Brain microvascular endothelial cell (primary cell): ENCODE data around the gene ZBTB20.

Source experiments
- DNase-seq: peaks from one replicate; pipeline ENCODE4 v3.0.0-alpha.2; 2020
- H3K27ac ChIP-seq: fragments of 250-450 bp; sonication (Bioruptor Pico); 2 replicates; pipeline ENCODE4 v1.5.1; 2020; ENCODE audit warnings: mild to moderate bottlenecking, moderate library complexity
- H3K27me3 ChIP-seq: fragments of 250-450 bp; sonication (Bioruptor Pico); replicated peaks from 2 replicates; pipeline ENCODE4 v1.5.1; 2020; ENCODE audit warnings: mild to moderate bottlenecking
- H3K36me3 ChIP-seq: fragments of 250-450 bp; sonication (Bioruptor Pico); replicated peaks from 2 replicates; pipeline ENCODE4 v1.5.1; 2020; ENCODE audit warnings: mild to moderate bottlenecking
- H3K4me3 ChIP-seq: 2 replicates; pipeline ENCODE4 v1.5.1; 2011; ENCODE audit warnings: low read depth, mild to moderate bottlenecking, control low read depth, low read length, moderate library complexity
- in situ Hi-C: cut with HindIII; loops from 2 replicates; pipeline ENCODE4 v1.10.0; 2017; ENCODE audit warnings: low sequenced_read_pairs, low pct_ligation_motif_present
- TF ChIP-seq, protein P1 (sequence below): IDR thresholded peaks from 2 replicates; pipeline ENCODE4 v1.5.1; 2011; ENCODE audit warnings: low read depth, mild to moderate bottlenecking, moderate library complexity, low read length, control low read depth, inconsistent platforms; ENCODE audit errors: missing control alignments

Gene ZBTB20

DNA sequence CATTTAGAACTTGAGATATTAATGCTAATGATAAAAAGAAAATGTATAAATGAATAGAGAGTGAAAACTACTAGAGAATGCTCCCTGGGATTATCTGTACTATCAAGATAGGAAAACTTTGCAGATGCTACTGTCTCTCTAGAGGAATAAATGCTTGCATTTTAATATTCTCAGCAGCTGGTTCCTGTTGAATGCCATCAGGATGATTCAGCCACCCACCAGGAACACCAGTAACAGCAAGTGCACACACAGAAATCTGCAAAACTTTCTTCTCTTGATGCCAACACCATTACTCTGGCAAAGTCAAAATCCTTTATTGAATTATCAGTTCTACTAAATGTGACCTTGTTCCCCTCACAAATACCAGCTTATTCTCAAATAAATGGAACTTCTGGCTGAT, 704.8 kb downstream of the ZBTB20 start:
- Histone ChIP-seq H3K36me3 (no peaks in the 10 kb centered on the region), H3K27ac (no peak overlapping the region), H3K4me3 (no peak overlapping the region), H3K27me3 (no peaks in the 10 kb centered on the region)
- in situ Hi-C loops: no loop called here
- TF ChIP-seq, protein P1, sequence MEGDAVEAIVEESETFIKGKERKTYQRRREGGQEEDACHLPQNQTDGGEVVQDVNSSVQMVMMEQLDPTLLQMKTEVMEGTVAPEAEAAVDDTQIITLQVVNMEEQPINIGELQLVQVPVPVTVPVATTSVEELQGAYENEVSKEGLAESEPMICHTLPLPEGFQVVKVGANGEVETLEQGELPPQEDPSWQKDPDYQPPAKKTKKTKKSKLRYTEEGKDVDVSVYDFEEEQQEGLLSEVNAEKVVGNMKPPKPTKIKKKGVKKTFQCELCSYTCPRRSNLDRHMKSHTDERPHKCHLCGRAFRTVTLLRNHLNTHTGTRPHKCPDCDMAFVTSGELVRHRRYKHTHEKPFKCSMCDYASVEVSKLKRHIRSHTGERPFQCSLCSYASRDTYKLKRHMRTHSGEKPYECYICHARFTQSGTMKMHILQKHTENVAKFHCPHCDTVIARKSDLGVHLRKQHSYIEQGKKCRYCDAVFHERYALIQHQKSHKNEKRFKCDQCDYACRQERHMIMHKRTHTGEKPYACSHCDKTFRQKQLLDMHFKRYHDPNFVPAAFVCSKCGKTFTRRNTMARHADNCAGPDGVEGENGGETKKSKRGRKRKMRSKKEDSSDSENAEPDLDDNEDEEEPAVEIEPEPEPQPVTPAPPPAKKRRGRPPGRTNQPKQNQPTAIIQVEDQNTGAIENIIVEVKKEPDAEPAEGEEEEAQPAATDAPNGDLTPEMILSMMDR: no peak
- DNase-seq: peak; percentile 67

DNA sequence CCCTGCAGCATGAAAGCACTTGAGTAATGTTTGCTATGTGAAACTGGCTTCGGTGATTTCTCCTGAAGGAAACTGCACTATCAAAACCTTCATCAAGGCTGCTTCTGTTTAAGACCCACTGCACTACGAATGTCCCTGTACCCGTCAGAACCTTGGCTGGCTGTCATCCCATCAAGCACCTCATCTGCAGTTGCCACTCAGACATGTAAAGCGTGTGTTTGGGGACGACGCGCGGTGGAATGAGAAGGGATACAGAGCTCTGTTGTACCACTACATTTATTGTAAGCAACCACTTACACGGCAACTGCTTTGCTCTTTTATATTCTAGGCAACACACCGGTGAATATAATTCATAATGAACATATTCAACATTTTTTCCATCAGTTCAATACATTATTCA, 705.7 kb downstream of the ZBTB20 start:
- H3K27me3 ChIP-seq: no peaks in the 10 kb centered on the region
- no peaks in the 10 kb centered on the region for H3K36me3 ChIP-seq
- TF ChIP-seq, protein P1: no peak
- no peak overlapping the region for H3K27ac ChIP-seq
- H3K4me3 ChIP-seq: no peak overlapping the region
- no peak for DNase-seq
- in situ Hi-C loops: no loop called here

GRCh38 chr3:114440700-114441099, 706.4 kb downstream of the ZBTB20 start:
- Histone ChIP-seq H3K27me3 (no peaks in the 10 kb centered on the region), H3K36me3 (no peaks in the 10 kb centered on the region), H3K4me3 (no peak overlapping the region), H3K27ac (no peak overlapping the region)
- TF ChIP-seq, protein P1: no peak
- in situ Hi-C loops: no loop called here
- DNase-seq: no peak

- Histone ChIP-seq H3K36me3 (no peaks in the 10 kb centered on the region), H3K4me3 (no peak overlapping the region), H3K27ac (no peak overlapping the region), H3K27me3 (no peaks in the 10 kb centered on the region)
- DNase-seq: peak; percentile 27
- in situ Hi-C loops: no loop called here
- TF ChIP-seq, protein P1: no peak
Measured at GRCh38 chr3:114439284-114439683, 707.8 kb downstream of the ZBTB20 start.

GRCh38 chr3:114437897-114438296, 709.2 kb downstream of the ZBTB20 start:
- in situ Hi-C loops: no loop called here
- no peak overlapping the region for H3K27ac ChIP-seq
- TF ChIP-seq, protein P1: no peak
- DNase-seq: no peak
- no peak overlapping the region for H3K4me3 ChIP-seq
- H3K36me3 ChIP-seq: no peaks in the 10 kb centered on the region
- H3K27me3 ChIP-seq: no peaks in the 10 kb centered on the region

GRCh38 chr3:114436182-114436581, 710.9 kb downstream of the ZBTB20 start:
- in situ Hi-C loops: no loop called here
- TF ChIP-seq, protein P1: no peak
- Histone ChIP-seq H3K27ac (no peak overlapping the region), H3K36me3 (no peaks in the 10 kb centered on the region), H3K27me3 (no peaks in the 10 kb centered on the region), H3K4me3 (no peak overlapping the region)
- no peak for DNase-seq
